Fibroblast of lung (primary cell): ENCODE results near the gene IGFBPL1.

Source experiments
- EZH2 ChIP-seq: IDR thresholded peaks from 2 replicates; pipeline ENCODE4 v1.5.1; 2012; ENCODE audit warnings: low read length, control low read depth, mild to moderate bottlenecking; ENCODE audit errors: missing control alignments
- TF ChIP-seq, protein P1 (sequence below), 2 donors: IDR thresholded peaks in 1 of 2; conservative IDR thresholded peaks in 1 of 2; 1 replicate in 1 of 2; 2 replicates in 1 of 2; pipeline ENCODE4 v1.5.1; 2011 to 2012; ENCODE audit warnings: low read length in 2 of 2, control low read depth in 1 of 2, inconsistent platforms in 1 of 2, low read depth in 1 of 2, mild to moderate bottlenecking in 1 of 2

DNA sequence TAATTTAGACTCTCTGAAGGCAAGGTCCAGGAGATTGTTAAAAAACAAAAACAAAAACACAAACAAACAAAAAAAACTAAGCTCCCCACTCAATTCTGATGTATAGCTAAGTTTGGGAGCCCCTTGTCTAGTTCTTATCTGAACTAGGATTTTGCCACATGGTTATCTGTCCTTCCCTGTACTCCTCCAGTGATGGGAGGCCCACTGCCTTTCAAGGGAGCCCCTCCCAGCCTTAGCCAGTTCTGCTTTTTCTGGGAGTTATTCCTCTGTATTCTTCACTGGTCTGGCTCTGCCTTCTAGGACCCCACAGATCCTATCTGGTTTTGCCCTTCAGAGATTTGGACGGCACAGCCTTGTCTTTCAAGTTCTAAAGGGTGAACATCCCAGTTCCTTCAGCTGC is 33.8 kb downstream of the IGFBPL1 start:
- TF ChIP-seq, protein P1, sequence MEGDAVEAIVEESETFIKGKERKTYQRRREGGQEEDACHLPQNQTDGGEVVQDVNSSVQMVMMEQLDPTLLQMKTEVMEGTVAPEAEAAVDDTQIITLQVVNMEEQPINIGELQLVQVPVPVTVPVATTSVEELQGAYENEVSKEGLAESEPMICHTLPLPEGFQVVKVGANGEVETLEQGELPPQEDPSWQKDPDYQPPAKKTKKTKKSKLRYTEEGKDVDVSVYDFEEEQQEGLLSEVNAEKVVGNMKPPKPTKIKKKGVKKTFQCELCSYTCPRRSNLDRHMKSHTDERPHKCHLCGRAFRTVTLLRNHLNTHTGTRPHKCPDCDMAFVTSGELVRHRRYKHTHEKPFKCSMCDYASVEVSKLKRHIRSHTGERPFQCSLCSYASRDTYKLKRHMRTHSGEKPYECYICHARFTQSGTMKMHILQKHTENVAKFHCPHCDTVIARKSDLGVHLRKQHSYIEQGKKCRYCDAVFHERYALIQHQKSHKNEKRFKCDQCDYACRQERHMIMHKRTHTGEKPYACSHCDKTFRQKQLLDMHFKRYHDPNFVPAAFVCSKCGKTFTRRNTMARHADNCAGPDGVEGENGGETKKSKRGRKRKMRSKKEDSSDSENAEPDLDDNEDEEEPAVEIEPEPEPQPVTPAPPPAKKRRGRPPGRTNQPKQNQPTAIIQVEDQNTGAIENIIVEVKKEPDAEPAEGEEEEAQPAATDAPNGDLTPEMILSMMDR (conservative IDR thresholded peaks at IDR 0.05 in 1 of 2, IDR thresholded peaks at IDR 0.05 in 1 of 2; ENCODE audit: low read depth in 1 of 2, low read length in 2 of 2) = no peak
- no peak for TF ChIP-seq EZH2
